GM19043 (cell line): Measurements from ENCODE around the gene ATP6V1G3.
"Not testable (repeated sequence)": the region's sequence is repeated elsewhere in the genome, so short reads cannot be mapped to it uniquely, and the experiment has no call there.

Source experiments
- ATAC-seq: cut with Tn5 transposase; IDR thresholded peaks from one replicate; pipeline ENCODE4 v1.9.1; 2021; ENCODE audit warnings: low read depth; ENCODE audit not compliant: unreplicated experiment

The ATP6V1G3 gene

DNA sequence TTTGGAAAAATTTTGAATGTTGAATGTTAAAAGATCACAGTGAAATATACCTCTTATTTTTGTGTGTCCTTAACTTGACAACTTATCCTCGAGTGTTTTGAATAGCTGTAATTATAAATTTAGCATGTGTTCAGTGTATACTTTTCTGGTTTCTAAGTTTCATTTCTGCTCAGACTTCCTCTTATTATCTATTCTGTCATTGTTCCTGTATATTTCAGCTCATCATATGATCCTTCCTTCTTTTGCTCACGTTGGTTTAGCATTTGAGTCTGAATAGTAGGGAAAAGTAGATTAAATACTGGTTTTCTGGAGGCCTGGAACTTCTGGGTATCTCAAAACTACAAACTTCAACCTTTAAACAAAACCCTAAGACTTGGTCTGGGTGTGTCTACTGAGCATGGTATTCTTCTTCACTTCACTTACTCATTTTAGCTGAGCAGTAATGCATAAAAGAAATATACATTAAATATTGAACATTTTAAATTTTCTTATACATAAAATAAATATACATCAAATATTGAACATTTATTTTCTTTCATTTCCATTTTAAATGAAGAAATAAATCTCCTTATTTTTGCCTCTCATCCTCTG, 3.3 kb upstream of the ATP6V1G3 start:
- ATAC-seq = peak; percentile 55

DNA sequence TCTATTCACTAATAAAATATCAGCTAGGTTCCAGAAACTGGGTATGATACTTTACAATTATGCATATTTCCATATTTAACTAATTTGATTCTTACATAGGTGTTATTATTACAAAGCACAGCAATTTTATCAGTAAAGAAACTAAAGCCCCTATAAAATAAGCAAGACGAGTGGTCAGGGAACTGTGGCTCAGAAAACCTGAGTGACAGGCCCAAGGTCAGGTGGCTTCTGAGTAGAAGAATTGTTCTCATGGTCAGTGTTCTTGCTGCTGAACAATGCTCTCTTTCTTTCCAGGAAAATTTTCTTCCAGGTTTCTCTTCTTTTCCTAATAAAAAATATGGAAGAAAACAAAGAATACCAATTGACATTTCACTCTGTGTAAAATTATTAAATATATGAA, 2.2 kb upstream of the ATP6V1G3 start:
- ATAC-seq = no peak

DNA sequence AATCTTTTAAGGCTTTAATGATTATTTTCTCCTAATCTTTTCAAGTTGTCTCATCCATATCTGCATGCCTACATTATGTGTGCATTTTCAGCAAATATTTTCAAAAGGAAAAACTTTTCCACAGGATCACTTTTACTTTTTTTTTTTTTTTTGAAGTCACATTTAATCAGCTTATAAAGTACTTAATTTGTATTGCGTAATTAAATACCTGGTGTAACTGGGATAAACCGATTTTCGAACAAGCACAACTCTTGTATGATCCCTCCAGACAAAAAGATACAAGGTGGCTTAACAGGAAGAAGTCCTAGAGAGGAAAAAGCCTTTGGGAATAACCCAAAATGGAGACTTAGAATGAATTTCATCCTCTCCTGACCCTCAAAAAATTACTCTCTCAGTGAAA, 1.3 kb upstream of the ATP6V1G3 start:
- ATAC-seq = no peak

DNA sequence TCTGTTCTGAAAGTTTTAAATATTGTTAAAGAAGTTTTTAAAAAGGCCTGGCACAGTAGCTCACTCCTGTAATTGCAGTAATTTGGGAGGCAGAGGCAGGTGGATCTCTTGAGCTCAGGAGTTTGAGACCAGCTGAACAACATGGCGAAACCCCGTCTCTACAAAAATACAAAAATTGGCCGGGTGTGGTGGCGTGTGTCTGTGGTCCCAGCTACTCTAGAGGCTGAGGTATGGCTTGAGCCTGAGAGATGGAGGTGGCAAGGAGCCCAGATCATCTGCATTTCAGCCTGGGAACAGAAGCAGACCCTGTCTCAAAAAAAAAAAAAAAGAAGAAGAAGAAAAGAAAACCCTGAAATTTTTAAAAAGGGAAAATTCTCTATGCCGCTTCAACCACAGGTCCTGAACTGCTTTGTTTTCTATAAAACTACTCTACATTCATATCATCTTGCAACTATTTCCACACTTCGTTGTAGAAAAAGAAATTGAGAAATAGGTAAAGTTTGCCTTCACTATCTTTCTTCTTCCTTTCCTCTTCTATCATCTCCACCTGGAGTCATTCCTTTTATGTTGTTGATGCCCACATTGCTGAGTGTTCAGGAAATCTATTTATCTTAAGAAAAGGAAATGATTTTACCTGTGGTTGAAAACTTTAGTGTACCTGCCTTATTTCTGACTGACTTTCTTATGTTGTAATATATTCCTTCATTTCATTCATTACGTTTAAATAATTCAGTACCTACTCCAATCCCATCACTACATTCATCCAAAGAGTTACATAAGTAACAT, 1.7 kb downstream of the ATP6V1G3 start:
- no peak for ATAC-seq

DNA sequence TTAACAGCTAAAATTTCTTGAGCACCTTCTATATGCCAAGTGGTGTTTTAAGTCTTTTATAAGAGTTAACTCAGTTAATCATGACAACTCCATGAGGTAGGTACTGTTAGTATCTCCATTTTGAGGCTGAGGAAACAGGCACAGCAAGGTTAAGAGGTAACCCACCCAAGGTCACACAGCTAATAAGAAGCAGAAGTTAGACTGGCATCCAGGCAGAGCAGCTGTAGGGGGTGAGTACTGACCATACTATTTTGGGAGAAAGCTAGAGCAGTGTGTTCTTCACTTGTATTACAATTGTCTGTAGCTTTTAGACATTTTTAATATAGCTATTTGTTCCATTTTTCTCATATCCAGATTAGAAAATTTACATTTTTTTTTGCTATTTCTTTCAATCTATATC, 4.8 kb downstream of the ATP6V1G3 start:
- no peak for ATAC-seq

DNA sequence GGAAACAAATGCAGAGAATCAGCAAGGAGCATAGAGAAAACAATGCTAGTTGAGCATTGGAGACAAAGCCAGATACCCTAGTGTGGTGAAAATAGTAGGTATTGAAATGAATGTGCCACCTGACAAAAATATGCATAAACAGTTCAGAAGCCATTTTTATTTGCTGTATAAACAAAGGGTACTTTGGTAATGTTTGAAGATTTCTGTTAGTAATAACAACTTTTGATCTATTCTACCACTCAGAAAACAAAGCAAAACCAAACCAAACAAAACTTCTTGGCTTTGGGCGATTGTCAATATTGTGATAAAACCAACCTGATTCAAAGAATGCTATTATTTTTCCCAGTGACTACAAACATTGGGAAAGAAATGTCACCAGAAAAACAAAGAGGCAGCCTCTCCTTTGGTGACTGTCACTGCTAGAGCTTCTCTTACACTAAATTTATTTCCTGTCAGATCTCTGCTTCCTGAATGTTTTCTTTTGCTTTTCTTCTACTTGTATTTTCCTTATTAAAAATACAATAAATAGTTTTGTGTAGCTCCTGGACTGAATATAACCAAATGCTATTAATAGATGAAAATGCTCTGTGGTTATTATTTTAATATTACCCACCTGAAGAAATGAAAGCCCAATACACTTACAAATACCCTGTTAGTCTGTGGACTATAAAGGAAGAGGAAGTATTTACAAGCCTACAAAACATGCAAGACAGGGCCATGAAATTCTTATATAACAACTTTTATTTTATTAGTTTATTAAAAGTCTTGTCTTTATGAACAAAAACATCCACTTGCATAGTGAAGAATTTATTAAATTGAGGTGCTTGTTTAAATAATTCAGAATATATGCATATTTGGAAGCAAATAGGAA, 5.7 kb downstream of the ATP6V1G3 start:
- no peak for ATAC-seq

DNA sequence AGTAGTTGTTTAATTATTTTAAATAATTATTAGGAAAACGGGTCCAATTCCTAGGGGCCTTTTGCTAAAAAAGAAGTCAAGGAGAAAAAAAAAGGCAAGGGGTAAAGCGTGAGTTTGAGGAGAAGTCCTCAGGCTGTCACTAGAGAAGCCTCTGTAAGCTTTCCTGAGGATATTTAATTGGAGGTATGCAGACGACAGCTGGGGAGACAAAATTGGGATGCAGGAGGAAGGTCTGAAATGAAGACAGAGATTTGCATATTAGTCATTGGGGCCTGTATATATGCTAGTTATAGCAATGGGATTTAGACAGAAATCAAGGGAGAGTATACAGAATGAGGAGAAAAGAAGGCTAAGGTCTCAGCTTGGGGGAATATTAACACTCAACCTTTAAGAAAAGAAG, 8.6 kb downstream of the ATP6V1G3 start:
- ATAC-seq = no peak

DNA sequence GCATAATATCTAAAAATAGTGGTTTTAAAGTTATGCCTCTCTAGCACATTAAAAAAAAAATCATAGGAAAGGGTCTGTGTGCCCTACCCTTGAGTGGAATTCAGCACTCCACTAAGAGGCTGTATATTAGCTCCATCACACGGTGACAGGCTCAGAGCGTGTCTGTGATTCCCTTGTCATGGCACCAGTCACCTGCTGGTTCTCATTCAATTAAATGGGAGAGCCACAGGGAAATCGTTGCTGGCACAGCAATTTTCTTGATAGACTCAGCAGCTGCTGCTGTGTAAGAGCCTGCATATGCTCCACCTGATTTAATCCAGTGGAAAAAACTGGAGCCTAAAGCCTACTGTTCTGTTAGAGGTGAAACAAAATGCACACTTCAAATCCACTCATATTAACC, 9.5 kb downstream of the ATP6V1G3 start:
- ATAC-seq = no peak

DNA sequence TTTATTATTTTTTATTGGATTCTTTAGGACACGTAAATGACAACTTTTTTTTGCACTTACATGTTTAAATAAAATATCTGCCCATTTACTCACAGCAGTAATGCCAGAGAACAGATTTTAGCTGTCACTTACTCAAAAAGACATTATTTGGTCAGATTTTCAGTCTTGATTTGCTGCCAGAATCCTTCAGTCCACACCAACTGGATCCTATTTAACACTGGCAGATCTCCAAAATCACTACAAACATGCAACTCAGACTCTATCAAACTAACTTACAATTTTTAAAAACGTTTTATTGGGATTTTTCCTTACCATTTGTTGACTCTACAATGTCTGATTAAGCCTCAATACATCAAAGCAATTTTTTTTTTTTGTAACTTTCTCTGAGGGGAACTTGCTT, 11.1 kb downstream of the ATP6V1G3 start:
- ATAC-seq = no peak

DNA sequence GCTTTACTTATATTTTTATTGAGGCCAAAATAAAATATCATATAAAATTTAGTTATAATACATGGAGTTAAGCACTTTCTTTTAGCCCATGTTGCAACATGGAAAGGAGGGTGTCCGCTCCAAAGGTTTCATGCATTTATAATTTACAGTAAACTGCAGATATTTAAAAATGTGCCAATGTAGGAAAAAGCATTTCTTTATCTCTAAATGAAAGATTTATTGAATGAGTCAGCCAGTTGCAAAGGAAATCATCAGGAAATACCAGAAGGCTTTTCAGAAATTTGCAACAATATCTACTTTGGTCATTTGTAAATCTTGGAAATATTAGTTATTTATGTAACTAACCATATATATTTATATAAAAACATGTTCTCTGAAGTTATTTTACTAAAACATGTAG, 12.1 kb downstream of the ATP6V1G3 start:
- ATAC-seq = no peak

DNA sequence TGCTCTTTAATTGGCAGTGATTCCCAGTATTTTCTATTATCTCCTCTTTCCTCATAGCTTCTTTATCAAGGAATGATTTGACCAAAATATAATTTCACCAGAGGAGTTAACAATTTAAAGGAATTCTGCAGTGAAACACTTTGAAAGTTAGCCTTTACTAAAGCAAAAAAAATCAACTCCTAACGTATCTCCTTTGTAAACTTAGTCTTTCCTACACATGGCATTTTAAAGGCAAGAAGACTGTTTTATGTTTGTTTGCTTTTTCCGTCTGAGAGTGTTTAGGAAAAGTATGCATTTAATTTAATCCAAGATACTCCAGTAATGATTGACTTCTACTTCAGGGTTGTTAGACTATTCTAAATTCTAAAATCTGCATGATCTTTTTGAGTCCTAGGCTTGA, 15.9 kb downstream of the ATP6V1G3 start:
- ATAC-seq = no peak

DNA sequence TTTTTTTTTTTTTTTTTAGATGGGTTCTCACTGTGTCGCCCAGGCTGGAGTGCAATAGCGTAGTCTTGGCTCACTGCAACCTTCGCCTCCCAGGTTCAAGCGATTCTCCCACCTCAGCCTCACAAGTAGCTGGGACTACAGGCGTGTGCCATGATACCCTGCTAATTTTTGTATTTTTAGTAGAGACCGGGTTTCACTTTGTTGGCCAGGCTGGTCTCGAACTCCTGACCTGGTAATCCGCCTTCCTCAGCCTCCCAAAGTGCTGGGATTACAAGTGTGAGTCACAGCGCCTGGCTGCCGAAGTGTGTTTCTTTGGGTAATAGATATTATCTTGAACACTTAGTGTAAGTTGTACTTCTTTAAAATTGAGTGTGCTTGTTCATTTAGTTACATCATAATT, 16.4 kb downstream of the ATP6V1G3 start:
- not testable (repeated sequence) for ATAC-seq

DNA sequence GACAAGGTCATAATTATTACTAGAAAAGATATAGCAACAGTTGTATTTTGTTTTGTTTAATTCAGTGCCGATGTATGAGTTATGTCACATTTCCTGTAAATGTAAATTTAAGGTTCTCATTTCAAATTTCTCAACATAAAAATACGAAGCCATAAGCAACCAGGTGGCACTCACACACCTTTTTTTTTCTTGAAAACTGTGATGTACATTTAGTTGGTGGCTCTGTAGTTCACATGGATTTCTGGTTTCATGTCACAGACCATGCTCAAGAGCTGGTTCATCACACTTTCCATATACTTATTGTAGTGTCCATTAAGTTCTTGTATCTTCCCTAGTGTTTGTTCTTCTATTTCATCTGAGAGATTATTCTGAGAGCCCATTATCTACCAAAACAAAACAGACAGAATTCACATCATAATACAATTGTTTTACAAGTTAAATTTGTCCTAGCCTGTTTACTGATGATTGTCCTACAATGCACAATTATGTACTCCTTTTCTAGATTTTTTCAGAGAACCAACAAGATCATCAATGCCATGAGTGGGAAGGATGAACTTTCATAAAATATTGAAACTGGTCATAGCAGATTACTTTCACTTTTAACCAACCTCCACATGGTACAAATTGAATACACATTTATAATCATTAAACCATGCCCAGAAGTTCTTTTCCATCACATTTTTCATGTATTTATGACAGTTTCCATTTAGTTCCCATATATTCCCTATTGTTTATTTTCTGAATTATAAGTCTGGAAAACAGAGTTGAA, 17.1 kb downstream of the ATP6V1G3 start:
- no peak for ATAC-seq

DNA sequence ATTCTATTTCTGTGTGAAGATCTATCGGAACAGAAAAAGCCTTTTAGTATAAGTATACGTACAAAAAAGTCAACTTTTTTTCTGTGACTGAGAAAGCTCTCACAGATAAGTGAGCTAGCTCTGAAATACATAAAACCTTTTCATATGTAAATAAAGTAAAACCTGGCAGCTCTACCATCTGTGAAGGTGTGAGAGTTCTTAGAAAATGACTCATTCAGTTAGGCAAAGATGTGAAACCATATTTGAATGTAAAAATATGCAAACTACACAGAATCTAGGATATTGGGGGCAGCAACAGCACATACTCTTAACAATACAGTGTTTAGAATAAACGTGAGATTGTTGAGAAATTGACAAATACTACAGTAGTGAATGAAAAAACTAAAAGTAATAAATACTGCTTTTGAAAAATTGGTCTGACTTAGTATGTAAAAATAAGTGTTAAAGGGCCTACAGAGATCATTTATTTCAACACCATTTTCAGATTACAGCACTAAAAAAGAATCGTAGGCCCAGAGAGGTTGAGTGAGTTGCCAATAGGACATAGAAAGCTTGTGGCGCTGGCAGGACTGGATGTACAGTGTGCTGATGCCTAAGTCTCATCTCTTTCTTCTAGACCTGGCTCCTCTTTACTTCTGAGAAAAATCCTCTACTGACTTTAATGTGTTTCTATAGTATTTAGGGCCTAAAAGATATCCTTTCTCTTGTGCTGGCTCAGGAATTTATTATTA, 19.8 kb downstream of the ATP6V1G3 start:
- ATAC-seq = peak; percentile 83

DNA sequence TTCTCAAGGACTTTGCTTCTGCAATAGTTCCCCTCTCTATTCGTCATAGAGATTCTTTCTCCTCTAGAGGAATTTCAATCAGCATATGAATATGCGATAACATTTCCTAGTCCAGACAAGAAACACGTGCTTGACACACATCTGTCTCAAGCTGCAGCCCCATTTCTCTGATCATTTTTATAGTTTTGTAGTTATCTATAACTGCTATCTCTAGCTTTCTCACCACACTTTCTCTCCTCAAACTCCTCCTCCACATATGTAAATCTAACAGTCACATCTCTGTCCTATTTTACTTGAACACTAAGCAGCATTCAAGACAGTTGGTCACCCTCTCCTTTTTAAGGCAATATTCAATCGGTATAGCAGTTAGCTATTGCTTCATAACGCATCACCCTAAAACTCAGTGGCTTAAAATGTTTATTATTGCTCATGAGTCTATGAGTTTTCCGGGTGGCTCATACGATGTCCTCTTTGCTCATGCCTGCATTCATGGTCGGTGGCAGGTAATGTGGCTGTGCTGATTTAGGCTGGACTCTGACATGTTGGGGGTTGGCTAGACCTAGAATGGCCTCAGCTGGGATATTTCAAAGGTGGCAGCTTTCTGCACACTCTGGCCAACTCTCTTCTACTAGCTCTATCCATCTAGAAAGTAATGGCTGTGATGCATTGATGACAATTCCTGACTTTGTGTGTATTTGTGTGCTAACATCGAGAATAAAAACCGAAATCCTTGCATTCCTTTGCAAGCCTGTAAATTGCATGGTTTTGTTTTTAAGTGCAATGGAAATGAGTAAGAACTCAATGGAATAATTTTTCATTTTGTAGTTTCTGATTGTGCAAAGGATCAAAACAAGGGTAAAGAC, 20.6 kb downstream of the ATP6V1G3 start:
- ATAC-seq = peak; percentile 2

DNA sequence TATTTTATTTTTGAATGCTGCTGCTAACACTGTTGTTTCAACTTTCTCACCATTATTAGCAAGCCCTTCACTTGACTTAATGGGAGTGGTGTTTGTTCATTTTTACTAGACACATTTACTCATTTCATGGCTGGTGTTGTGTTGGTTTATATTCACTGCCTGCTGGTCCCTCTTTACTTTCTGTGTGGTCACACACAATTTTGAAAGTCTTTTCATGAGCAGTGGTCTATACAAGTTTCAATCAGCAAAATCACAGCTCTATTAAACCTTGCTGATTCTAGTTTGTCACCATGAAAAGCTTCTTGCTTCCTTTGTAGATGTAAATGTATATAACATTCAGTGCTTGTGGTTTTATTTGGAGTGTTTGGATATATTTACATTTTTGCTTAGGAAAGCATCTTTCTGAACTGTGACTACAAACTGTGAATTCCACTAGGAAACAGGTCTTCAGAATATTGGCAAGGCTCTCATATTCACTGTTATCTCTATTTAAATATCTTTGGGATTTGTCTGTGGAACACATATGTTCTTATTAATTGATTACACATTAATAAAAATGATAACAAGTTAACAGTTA, 22.8 kb downstream of the ATP6V1G3 start:
- no peak for ATAC-seq

DNA sequence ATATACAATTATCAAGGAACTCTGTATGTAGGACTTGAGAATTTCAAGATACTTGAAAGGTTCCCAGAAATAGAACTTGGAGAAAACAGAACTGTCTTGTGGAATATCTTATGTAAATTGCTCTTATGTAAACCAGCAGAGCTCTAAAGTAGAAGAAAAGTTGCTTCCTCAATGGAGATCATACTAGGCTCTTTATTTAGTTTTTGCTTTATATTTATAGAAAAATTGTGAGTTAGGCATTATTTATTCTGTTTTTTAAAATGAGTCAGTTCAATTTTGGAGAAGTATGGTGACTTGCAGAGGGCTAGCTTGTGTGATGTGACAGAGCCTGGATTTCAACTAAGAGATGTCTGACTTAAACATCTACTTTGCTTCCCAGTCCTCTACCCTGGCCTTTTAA, 40.4 kb downstream of the ATP6V1G3 start:
- no peak for ATAC-seq

DNA sequence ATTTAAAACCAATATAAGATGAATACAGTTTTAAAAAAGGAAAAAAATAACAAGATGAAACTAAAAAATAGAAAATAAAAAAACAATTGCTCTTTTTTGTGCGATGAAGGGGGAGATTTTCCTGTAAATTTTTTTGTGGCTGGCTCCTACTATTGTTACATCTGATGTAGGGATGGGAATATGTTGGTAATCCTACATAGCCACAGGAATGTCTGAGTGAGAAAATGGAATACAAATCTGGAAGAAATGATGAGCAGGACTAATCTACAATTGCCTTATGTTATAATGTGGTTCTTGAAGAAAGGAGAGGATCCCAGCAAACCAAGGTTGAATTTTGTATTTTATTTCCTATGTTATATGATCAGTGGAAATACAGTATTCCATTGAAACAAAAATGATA, 40.9 kb downstream of the ATP6V1G3 start:
- ATAC-seq = no peak

DNA sequence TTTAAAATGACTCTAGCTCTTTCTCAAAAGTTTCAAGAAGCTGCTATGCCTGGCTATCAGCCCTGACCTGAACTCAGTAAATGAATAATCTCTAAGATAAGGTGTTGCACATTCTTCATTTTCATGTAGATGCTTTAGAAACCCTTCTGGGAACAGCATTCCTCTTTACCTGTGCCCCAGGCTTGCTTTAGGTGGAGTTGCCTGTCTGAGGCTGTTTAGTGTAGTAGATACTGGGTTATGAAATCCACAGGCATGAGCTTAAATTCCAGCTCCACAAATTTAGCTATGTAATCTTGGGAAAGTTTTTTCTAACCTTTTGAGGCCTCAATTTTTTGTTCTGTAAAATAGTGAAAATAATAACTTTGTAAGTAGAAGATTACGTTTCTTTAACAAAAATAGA, 41.6 kb downstream of the ATP6V1G3 start:
- ATAC-seq = no peak
